DND-41 (cell line): Measurements from ENCODE around the gene NEDD4L.

Experiments used
- CTCF ChIP-seq: IDR thresholded peaks from 2 replicates; pipeline ENCODE4 v1.5.1; 2012; ENCODE audit warnings: borderline replicate concordance, low read length, moderate library complexity, mild to moderate bottlenecking; ENCODE audit not compliant: poor library complexity, severe bottlenecking; ENCODE audit errors: extremely low read depth
- EZH2 ChIP-seq: IDR thresholded peaks from 3 replicates; pipeline ENCODE4 v1.6.1; 2012; ENCODE audit warnings: borderline replicate concordance, low read depth, mild to moderate bottlenecking, moderate library complexity, low read length, inconsistent platforms; ENCODE audit not compliant: severe bottlenecking

- TF ChIP-seq CTCF (no peak), EZH2 (no peak)
These were observed 300.1 kb downstream of the NEDD4L start for GRCh38 chr18:58344080-58344670.
